ENCODE results near the gene FOSB.

The FOSB gene

DNA sequence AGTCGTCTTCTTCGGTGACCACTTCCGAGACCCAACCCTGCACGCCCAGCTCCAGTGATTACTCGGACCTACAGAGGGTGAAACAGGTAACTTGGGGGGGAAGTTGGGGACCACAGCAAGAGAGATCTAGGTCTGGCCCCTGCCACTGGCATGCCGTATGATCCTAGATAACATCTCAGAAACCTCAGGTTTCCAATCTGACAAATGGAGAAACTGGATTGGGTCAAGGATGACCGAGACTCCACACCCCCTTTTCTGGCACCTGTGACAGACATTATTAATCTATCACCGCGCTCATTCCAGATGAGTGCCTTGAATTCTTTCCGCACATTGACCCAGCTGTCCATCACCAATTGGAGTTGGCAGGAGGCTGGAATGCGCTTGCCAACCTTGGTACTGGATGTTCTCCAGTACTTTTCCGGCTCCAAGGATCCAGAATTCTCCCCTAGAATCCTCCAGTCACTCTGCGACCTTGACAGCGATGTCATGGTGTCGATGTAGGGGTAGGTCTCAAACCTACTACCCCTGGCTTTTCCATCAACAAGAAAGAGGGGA, 56.9 kb downstream of the FOSB start:
- Mint-ChIP-seq H3K9me3 (no peaks in the 10 kb centered on the region), H3K27me3 (ENCODE audit: low read depth) (peaks cover 29% of the 10 kb centered on the region), H3K4me3 (no peak overlapping the region), H3K27ac (no peak overlapping the region), H3K4me1 (peaks cover 4% of the 10 kb centered on the region), H3K36me3 (ENCODE audit: low read depth) (peaks cover 27% of the 10 kb centered on the region)
- no peak for TF ChIP-seq CTCF (IDR thresholded peaks at IDR 0.05; ENCODE audit: unreplicated experiment in 3 of 3)
